ENCODE measurements around the gene PC.
"Not testable (repeated sequence)": the region's sequence is repeated elsewhere in the genome, so short reads cannot be mapped to it uniquely, and the experiment has no call there.

Gene PC

GRCh38 chr11:66843776-66844495, 114.2 kb downstream of the PC start:
- DNase-seq (ENCODE audit: low read depth): no peak

- DNase-seq (ENCODE audit: low read depth): peak; percentile 83
Observed at GRCh38 chr11:66842896-66843775, 115.0 kb downstream of the PC start, which contains the start of gene RCE1. Gene RCE1 (plus strand): TSS chr11:66843441. CDS start chr11:66843456, 15 bp downstream.

GRCh38 chr11:66842501-66842895, 115.7 kb downstream of the PC start:
- no peak for DNase-seq (ENCODE audit: low read depth)

GRCh38 chr11:66841861-66842260, 116.3 kb downstream of the PC start:
- DNase-seq (ENCODE audit: low read depth): no peak

- DNase-seq (ENCODE audit: low read depth): no peak
Observed at GRCh38 chr11:66840317-66841091, 117.7 kb downstream of the PC start.

GRCh38 chr11:66835768-66836405, 122.3 kb downstream of the PC start:
- no peak for DNase-seq (ENCODE audit: low read depth)

- DNase-seq (ENCODE audit: low read depth): no peak
Observed at GRCh38 chr11:66834943-66835342, 123.2 kb downstream of the PC start.

GRCh38 chr11:66834539-66834845, 123.7 kb downstream of the PC start:
- no peak for DNase-seq (ENCODE audit: low read depth)

- not testable (repeated sequence) for DNase-seq (ENCODE audit: low read depth)
Observed at GRCh38 chr11:66824573-66824972, 133.6 kb downstream of the PC start.

- no peak for DNase-seq (ENCODE audit: low read depth)
Observed at GRCh38 chr11:66823700-66824099, 134.5 kb downstream of the PC start.

GRCh38 chr11:66820901-66821300, 137.3 kb downstream of the PC start:
- DNase-seq (ENCODE audit: low read depth): no peak

GRCh38 chr11:66820381-66820780, 137.8 kb downstream of the PC start:
- no peak for DNase-seq (ENCODE audit: low read depth)

- no peak for DNase-seq (ENCODE audit: low read depth)
Observed at GRCh38 chr11:66818231-66818955, 139.8 kb downstream of the PC start.

GRCh38 chr11:66815646-66816045, 142.5 kb downstream of the PC start:
- DNase-seq (ENCODE audit: low read depth): no peak

- DNase-seq (ENCODE audit: low read depth): no peak
Observed at GRCh38 chr11:66814678-66815077, 143.5 kb downstream of the PC start.

GRCh38 chr11:66810576-66811185, 147.5 kb downstream of the PC start:
- no peak for DNase-seq (ENCODE audit: low read depth)

- no peak for DNase-seq (ENCODE audit: low read depth)
Observed at GRCh38 chr11:66809592-66809991, 148.6 kb downstream of the PC start.

- DNase-seq (ENCODE audit: low read depth): no peak
Observed at GRCh38 chr11:66800720-66801428, 157.3 kb downstream of the PC start.

GRCh38 chr11:66799815-66800214, 158.4 kb downstream of the PC start:
- DNase-seq (ENCODE audit: low read depth): not testable (repeated sequence)
